GM23338 (cell line): ENCODE measurements around the gene LRCH2. TPM values are rescaled to one million over a fixed set of nuclear protein-coding genes. Genes with fewer than 3 reads are reported as not detected.

Experiments used
- ATAC-seq: fragments of 200-7000 bp; cut with Tn5 transposase; 3 replicates; pipeline ENCODE4 v1.9.1; 2020
- DNase-seq: peaks from one replicate; pipeline ENCODE4 v3.0.0-alpha.2; 2015; ENCODE audit warnings: low spot score
- H2AFZ ChIP-seq: fragments of 200-600 bp; sonication (generic); 2 replicates; pipeline ENCODE4 v1.8.0; 2016; ENCODE audit warnings: antibody characterized with exemption, mild to moderate bottlenecking, moderate library complexity
- H3F3A ChIP-seq: fragments of 200-600 bp; sonication (generic); replicated peaks from 2 replicates; pipeline ENCODE4 v1.8.0; 2017; ENCODE audit warnings: antibody characterized with exemption, mixed run types, low read depth
- H3K27ac ChIP-seq: fragments of 200-600 bp; sonication (generic); 2 replicates; pipeline ENCODE4 v1.6.1; 2016; ENCODE audit warnings: low read depth
- H3K27me3 ChIP-seq: fragments of 200-600 bp; sonication (generic); 2 replicates; pipeline ENCODE4 v1.8.0; 2016; ENCODE audit warnings: mild to moderate bottlenecking, mixed run types, moderate library complexity; ENCODE audit not compliant: insufficient read depth
- H3K36me3 ChIP-seq: fragments of 200-600 bp; sonication (generic); 2 replicates; pipeline ENCODE4 v1.8.0; 2016; ENCODE audit warnings: mild to moderate bottlenecking; ENCODE audit not compliant: insufficient read depth
- H3K4me1 ChIP-seq: fragments of 200-600 bp; sonication (generic); 2 replicates; pipeline ENCODE4 v1.8.0; 2016; ENCODE audit warnings: mild to moderate bottlenecking, moderate library complexity; ENCODE audit not compliant: insufficient read depth
- H3K4me2 ChIP-seq: fragments of 200-600 bp; sonication (generic); 2 replicates; pipeline ENCODE4 v1.7.1; 2017; ENCODE audit warnings: mixed run types
- H3K4me3 ChIP-seq: fragments of 200-600 bp; sonication (generic); 2 replicates; pipeline ENCODE4 v1.6.1; 2016; ENCODE audit warnings: mixed run types
- H3K79me2 ChIP-seq: fragments of 200-600 bp; sonication (generic); replicated peaks from 2 replicates; pipeline ENCODE4 v1.8.0; 2017; ENCODE audit warnings: mild to moderate bottlenecking; ENCODE audit not compliant: insufficient read depth
- H3K9me2 ChIP-seq: fragments of 200-600 bp; sonication (generic); 2 replicates; pipeline ENCODE4 v1.8.0; 2017; ENCODE audit not compliant: insufficient read depth
- H4K20me1 ChIP-seq: fragments of 200-600 bp; sonication (generic); replicated peaks from 2 replicates; pipeline ENCODE4 v1.8.0; 2017; ENCODE audit warnings: mild to moderate bottlenecking; ENCODE audit not compliant: insufficient read depth
- H3K27ac Mint-ChIP-seq: 2 replicates; pipeline ENCODE4 v1.8.0; 2020; ENCODE audit warnings: inconsistent platforms, mild to moderate bottlenecking, moderate library complexity, mixed read lengths
- H3K27me3 Mint-ChIP-seq: 3 replicates; pipeline ENCODE4 v1.8.0; 2022; ENCODE audit warnings: low read depth, mild to moderate bottlenecking, moderate library complexity, mixed read lengths, inconsistent platforms; ENCODE audit not compliant: insufficient read depth, poor library complexity
- H3K36me3 Mint-ChIP-seq: 3 replicates; pipeline ENCODE4 v1.8.0; 2021; ENCODE audit warnings: low read depth, mild to moderate bottlenecking, inconsistent platforms, moderate library complexity, mixed read lengths
- H3K4me1 Mint-ChIP-seq: 3 replicates; pipeline ENCODE4 v1.8.0; 2020; ENCODE audit warnings: mild to moderate bottlenecking, inconsistent platforms, mixed read lengths
- H3K4me3 Mint-ChIP-seq: 3 replicates; pipeline ENCODE4 v1.8.0; 2021; ENCODE audit warnings: moderate library complexity, mild to moderate bottlenecking, inconsistent platforms, mixed read lengths
- H3K9me3 Mint-ChIP-seq: 3 replicates; pipeline ENCODE4 v1.8.0; 2020; ENCODE audit warnings: moderate library complexity, mild to moderate bottlenecking, inconsistent platforms, mixed read lengths
- CREB1 ChIP-seq: fragments of 250-450 bp; sonication (Bioruptor Pico); IDR thresholded peaks from 2 replicates; pipeline ENCODE4 v1.5.0; 2020; ENCODE audit warnings: low read depth, mild to moderate bottlenecking, moderate library complexity
- ETS1 ChIP-seq: IDR thresholded peaks from 2 replicates; pipeline ENCODE4 v1.6.1; 2016; ENCODE audit warnings: antibody characterized with exemption
- EZH2phosphoT487 ChIP-seq: fragments of 200-600 bp; sonication (generic); IDR thresholded peaks from one replicate; pipeline ENCODE4 v1.8.1; 2018; ENCODE audit warnings: antibody characterized with exemption; ENCODE audit not compliant: unreplicated experiment
- NANOG ChIP-seq: IDR thresholded peaks from 2 replicates; pipeline ENCODE4 v1.6.1; 2016; ENCODE audit warnings: antibody characterized with exemption, borderline replicate concordance
- POLR2AphosphoS5 ChIP-seq: IDR thresholded peaks from 2 replicates; pipeline ENCODE4 v1.6.1; 2016; ENCODE audit warnings: antibody characterized with exemption, low read depth
- REST ChIP-seq: IDR thresholded peaks from one replicate; pipeline ENCODE4 v1.6.1; 2018; ENCODE audit warnings: antibody characterized with exemption; ENCODE audit not compliant: unreplicated experiment
- STAT1 ChIP-seq: IDR thresholded peaks from one replicate; pipeline ENCODE4 v1.6.1; 2016; ENCODE audit warnings: antibody characterized with exemption; ENCODE audit not compliant: unreplicated experiment
- ZNF114 ChIP-seq: fragments of 250-450 bp; sonication (Bioruptor Pico); IDR thresholded peaks from 2 replicates; pipeline ENCODE4 v1.5.0; 2020; ENCODE audit warnings: mild to moderate bottlenecking, moderate library complexity
- ZNF331 ChIP-seq: fragments of 250-450 bp; sonication (Bioruptor Pico); IDR thresholded peaks from 2 replicates; pipeline ENCODE4 v1.5.0; 2020; ENCODE audit warnings: low read depth, mild to moderate bottlenecking, moderate library complexity
- ZNF462 ChIP-seq: fragments of 250-450 bp; sonication (Bioruptor Pico); IDR thresholded peaks from 2 replicates; pipeline ENCODE4 v1.5.0; 2020; ENCODE audit warnings: mild to moderate bottlenecking, moderate library complexity
- polyA plus RNA-seq: library from polyadenylated mRNA; unstranded; fragments of >200 nt; fragmentation: Nextera tagmentation; extraction: Ambion mirVana; gene quantifications from 2 replicates; pipeline ENCODE4 v1.2.1, GENCODE V29; 2016
- total RNA-seq: library from RNA; depleted of rRNA; stranded (reverse); fragments of >200 nt; shearing (Covaris generic); gene quantifications from 2 replicates; pipeline ENCODE4 v1.2.3, GENCODE V29; 2014

The LRCH2 gene
- total and polyA plus RNA-seq, 2 experiments from 2014 or later, result 2.5 to 8.6 TPM

GRCh38 chrX:115174548-115174947, 59.3 kb downstream of the LRCH2 start:
- DNase-seq, result no peak

More at GRCh38 chrX:115174548-115174947, 59.3 kb downstream of the LRCH2 start:
- H3K36me3 ChIP-seq, result no peaks in the 10 kb centered on the region
- H3K4me2 ChIP-seq, result no peak overlapping the region
- no peaks in the 10 kb centered on the region for H3K27me3 ChIP-seq
- H3F3A ChIP-seq, result no peaks in the 10 kb centered on the region
- H3K9me3 Mint-ChIP-seq, result no peaks in the 10 kb centered on the region; the same call in 2 of the 3 replicates
- no peak for TF ChIP-seq STAT1
- no peak for TF ChIP-seq ZNF114
- no peak for TF ChIP-seq ZNF462
- TF ChIP-seq POLR2AphosphoS5, result no peak
- TF ChIP-seq ETS1, result no peak
- no peak for TF ChIP-seq ZNF331 (CRISPR knock-in tag)
- TF ChIP-seq EZH2phosphoT487, result no peak
- TF ChIP-seq CREB1, result no peak
- no peak for TF ChIP-seq REST
- no peak for TF ChIP-seq NANOG
- H3K36me3 Mint-ChIP-seq, result no peaks in the 10 kb centered on the region
- no peak overlapping the region for H3K4me3 Mint-ChIP-seq
- no peak overlapping the region for H3K27ac ChIP-seq
- no peak overlapping the region for H3K4me3 ChIP-seq
- H3K9me2 ChIP-seq, result no peaks in the 10 kb centered on the region
- ATAC-seq, result no peak
- no peak overlapping the region for H2AFZ ChIP-seq
- no peaks in the 10 kb centered on the region for H4K20me1 ChIP-seq
- no peaks in the 10 kb centered on the region for H3K79me2 ChIP-seq
- H3K27me3 Mint-ChIP-seq, result no peaks in the 10 kb centered on the region
- no peaks in the 10 kb centered on the region for H3K4me1 ChIP-seq
- H3K4me1 Mint-ChIP-seq, result peaks cover 13% of the 10 kb centered on the region
- H3K27ac Mint-ChIP-seq, result no peak overlapping the region
